HEK293T (cell line): ENCODE results near the gene THOP1.

Source experiments
- CTCF ChIA-PET: fragments of 350-600 bp; formaldehyde crosslinking; extraction: SDS; loops from one replicate; lab custom pipeline; 2021; ENCODE audit warnings: antibody characterized with exemption, inconsistent platforms; lab: Yijun Ruan, JAX
- POLR2A ChIA-PET: fragments of 350-600 bp; formaldehyde crosslinking; extraction: SDS; loops from one replicate; lab custom pipeline; 2020; ENCODE audit warnings: antibody characterized with exemption, inconsistent platforms; lab: Yijun Ruan, JAX
- DNase-seq: peaks from one replicate; pipeline ENCODE4 v3.0.0; 2012; ENCODE audit warnings: mixed read lengths; ENCODE audit errors: extremely low spot score
- ARNT ChIP-seq: fragments of 450-650 bp; IDR thresholded peaks from 2 replicates; pipeline ENCODE4 v1.6.1; 2017; ENCODE audit warnings: mild to moderate bottlenecking
- BHLHE40 ChIP-seq: fragments of 450-650 bp; IDR thresholded peaks from 2 replicates; pipeline ENCODE4 v1.6.1; 2016; ENCODE audit warnings: mild to moderate bottlenecking, moderate library complexity, borderline replicate concordance
- CTBP1 ChIP-seq: fragments of 450-650 bp; IDR thresholded peaks from 2 replicates; pipeline ENCODE4 v1.6.1; 2016; ENCODE audit warnings: borderline replicate concordance
- ELF4 ChIP-seq: fragments of 450-650 bp; IDR thresholded peaks from 2 replicates; pipeline ENCODE4 v1.6.1; 2017; ENCODE audit warnings: antibody characterized with exemption
- FOXA1 ChIP-seq: fragments of 450-650 bp; IDR thresholded peaks from 2 replicates; pipeline ENCODE4 v1.6.1; 2016; ENCODE audit warnings: mild to moderate bottlenecking
- FOXK2 ChIP-seq: fragments of 450-650 bp; IDR thresholded peaks from 2 replicates; pipeline ENCODE4 v1.6.1; 2016; ENCODE audit warnings: mild to moderate bottlenecking
- FOXM1 ChIP-seq: fragments of 450-650 bp; IDR thresholded peaks from 2 replicates; pipeline ENCODE4 v1.6.1; 2017; ENCODE audit warnings: mild to moderate bottlenecking, borderline replicate concordance
- HDGF ChIP-seq: fragments of 450-650 bp; IDR thresholded peaks from 2 replicates; pipeline ENCODE4 v1.6.1; 2017; ENCODE audit warnings: antibody characterized with exemption, borderline replicate concordance
- L3MBTL2 ChIP-seq: fragments of 450-650 bp; conservative IDR thresholded peaks from 2 replicates; pipeline ENCODE4 v1.6.1; 2016; ENCODE audit warnings: mild to moderate bottlenecking
- LEF1 ChIP-seq: fragments of 450-650 bp; IDR thresholded peaks from 2 replicates; pipeline ENCODE4 v1.6.1; 2017; ENCODE audit warnings: mild to moderate bottlenecking, borderline replicate concordance
- NFRKB ChIP-seq: fragments of 450-650 bp; IDR thresholded peaks from 2 replicates; pipeline ENCODE4 v1.6.1; 2016; ENCODE audit warnings: mild to moderate bottlenecking, moderate library complexity
- SP1 ChIP-seq: fragments of 450-650 bp; IDR thresholded peaks from 2 replicates; pipeline ENCODE4 v1.6.1; 2017
- SUZ12 ChIP-seq: fragments of 450-650 bp; IDR thresholded peaks from 2 replicates; pipeline ENCODE4 v1.6.1; 2016; ENCODE audit warnings: mild to moderate bottlenecking
- TARDBP ChIP-seq: fragments of 450-650 bp; IDR thresholded peaks from 2 replicates; pipeline ENCODE4 v1.6.1; 2016
- ZNF384 ChIP-seq: fragments of 450-650 bp; IDR thresholded peaks from 2 replicates; pipeline ENCODE4 v1.6.1; 2016
- TF ChIP-seq, protein P1 (sequence below): fragments of 450-650 bp; IDR thresholded peaks from 2 replicates; pipeline ENCODE4 v1.6.1; 2016

THOP1 gene

DNA sequence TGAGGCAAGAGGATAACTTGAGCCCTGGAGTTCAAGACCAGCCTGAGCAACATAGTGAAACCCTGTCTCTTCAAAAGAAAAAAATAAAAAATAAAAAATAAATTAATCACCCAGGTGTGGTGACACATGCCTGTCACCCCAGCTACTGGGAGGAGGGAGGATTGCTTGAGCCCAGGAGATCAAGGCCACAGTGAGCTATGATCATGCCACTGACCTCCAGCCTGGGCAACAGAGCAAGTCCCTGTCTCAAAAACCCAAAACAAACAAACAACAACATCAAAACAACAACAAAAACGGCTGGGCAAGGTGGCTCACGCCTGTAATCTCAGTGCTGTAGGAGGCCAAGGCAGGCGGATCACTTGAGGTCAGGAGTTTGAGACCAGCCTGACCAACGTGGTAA, 41.2 kb upstream of the THOP1 start:
- no peak for TF ChIP-seq TARDBP
- ChIA-PET CTCF (no interaction called here), POLR2A (no interaction called here)
- DNase-seq: no peak

DNA sequence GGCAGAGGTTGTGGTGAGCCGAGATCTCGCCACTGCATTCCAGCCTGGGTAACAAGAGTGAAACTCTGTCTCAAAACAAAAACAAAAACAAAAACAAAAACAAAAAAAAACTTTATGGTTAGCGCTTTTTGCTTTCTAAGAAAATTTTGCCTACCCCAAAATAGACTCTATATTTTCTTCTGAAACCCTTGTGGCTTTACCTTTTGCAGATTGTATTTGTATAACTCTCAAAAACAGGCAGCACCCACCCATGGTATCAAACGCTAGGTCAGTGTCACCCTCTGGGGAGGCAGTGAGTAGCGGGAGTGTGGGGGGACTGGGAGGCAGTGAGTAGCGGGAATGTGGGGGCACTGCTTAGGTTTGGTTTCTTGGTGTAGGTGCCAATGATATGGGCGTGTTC, 38.0 kb upstream of the THOP1 start:
- POLR2A ChIA-PET: no interaction called here
- no peak for TF ChIP-seq HDGF
- TF ChIP-seq SP1: no peak
- no peak for TF ChIP-seq ARNT
- TF ChIP-seq, protein P1, sequence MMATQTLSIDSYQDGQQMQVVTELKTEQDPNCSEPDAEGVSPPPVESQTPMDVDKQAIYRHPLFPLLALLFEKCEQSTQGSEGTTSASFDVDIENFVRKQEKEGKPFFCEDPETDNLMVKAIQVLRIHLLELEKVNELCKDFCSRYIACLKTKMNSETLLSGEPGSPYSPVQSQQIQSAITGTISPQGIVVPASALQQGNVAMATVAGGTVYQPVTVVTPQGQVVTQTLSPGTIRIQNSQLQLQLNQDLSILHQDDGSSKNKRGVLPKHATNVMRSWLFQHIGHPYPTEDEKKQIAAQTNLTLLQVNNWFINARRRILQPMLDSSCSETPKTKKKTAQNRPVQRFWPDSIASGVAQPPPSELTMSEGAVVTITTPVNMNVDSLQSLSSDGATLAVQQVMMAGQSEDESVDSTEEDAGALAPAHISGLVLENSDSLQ: no peak
- no peak for TF ChIP-seq L3MBTL2
- no peak for TF ChIP-seq CTBP1
- no peak for TF ChIP-seq FOXA1
- TF ChIP-seq SUZ12: no peak
- TF ChIP-seq FOXK2: no peak
- TF ChIP-seq FOXM1: no peak
- no peak for TF ChIP-seq ELF4
- no peak for TF ChIP-seq ZNF384
- no peak for DNase-seq
- CTCF ChIA-PET: interaction anchor here (0.7 to 1.0 kb wide), 2 partner anchors 99 kb away, joined by 4 to 5 read pairs; no protein-coding TSS in a partner anchor

DNA sequence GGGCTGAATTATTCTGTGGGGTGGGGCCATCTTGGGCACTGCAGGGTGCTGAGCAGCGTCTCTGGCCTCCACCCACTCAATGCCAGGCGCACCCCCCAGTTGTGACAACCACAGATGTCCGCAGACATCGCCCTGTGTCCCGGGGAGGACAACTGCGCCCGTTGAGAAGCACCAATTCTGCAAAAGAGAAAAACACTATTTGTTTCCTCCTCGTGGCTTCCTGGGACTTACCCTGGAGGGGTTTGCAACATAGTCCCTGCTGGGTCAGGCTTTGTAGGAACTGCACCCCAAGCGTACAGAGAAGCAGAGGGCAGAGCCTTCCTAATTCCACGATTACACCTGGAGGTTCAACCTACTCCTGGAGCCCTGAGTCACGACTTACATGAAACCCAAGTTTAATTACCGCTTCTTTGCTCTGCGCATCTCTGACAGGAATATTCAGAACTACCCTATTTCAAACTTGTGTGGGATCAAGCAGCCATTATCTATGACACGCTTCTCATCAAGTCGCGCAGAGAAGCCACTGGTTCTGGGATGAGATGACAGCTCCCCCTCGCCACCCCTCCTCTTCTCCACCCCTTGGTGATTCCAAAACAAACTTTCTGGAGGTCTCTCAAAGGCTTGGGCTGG, 34.4 kb upstream of the THOP1 start:
- no peak for DNase-seq
- CTCF ChIA-PET: interaction anchor here (2.4 kb wide), 1 partner anchor 103 kb away, joined by 26 read pairs; no protein-coding TSS in a partner anchor
- no peak for TF ChIP-seq TARDBP
- no peak for TF ChIP-seq ARNT
- no peak for TF ChIP-seq BHLHE40
- no peak for TF ChIP-seq L3MBTL2
- TF ChIP-seq ZNF384: no peak
- TF ChIP-seq HDGF: no peak
- TF ChIP-seq FOXM1: no peak
- TF ChIP-seq ELF4: no peak
- TF ChIP-seq FOXA1: no peak
- TF ChIP-seq, protein P1: no peak
- no peak for TF ChIP-seq LEF1
- TF ChIP-seq SUZ12: no peak
- TF ChIP-seq FOXK2: no peak
- no peak for TF ChIP-seq NFRKB
- TF ChIP-seq CTBP1: no peak
- no peak for TF ChIP-seq SP1
- POLR2A ChIA-PET: no interaction called here

DNA sequence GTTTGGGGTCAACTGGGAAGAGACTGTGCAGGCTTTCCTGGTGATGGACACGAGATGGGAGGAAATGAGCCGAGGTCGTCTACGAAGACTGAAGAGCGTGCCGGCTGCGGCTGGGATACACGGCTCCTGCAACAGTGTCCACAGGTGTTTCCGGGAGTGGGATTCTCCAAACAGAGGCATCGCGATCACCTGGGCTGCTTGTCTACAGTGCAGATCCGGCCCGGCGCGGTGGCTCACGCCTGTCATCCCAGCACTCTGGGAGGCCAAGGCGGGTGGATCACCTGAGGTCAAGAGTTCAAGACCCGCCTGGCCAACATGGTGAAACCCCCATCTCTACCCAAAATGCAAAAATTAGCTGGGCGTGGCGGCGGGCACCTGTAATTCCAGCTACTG, 33.9 kb upstream of the THOP1 start:
- CTCF ChIA-PET: no interaction called here
- TF ChIP-seq ZNF384: no peak
- TF ChIP-seq ARNT: no peak
- no peak for TF ChIP-seq HDGF
- TF ChIP-seq SUZ12: no peak
- TF ChIP-seq FOXM1: no peak
- TF ChIP-seq ELF4: no peak
- POLR2A ChIA-PET: no interaction called here
- DNase-seq: no peak

DNA sequence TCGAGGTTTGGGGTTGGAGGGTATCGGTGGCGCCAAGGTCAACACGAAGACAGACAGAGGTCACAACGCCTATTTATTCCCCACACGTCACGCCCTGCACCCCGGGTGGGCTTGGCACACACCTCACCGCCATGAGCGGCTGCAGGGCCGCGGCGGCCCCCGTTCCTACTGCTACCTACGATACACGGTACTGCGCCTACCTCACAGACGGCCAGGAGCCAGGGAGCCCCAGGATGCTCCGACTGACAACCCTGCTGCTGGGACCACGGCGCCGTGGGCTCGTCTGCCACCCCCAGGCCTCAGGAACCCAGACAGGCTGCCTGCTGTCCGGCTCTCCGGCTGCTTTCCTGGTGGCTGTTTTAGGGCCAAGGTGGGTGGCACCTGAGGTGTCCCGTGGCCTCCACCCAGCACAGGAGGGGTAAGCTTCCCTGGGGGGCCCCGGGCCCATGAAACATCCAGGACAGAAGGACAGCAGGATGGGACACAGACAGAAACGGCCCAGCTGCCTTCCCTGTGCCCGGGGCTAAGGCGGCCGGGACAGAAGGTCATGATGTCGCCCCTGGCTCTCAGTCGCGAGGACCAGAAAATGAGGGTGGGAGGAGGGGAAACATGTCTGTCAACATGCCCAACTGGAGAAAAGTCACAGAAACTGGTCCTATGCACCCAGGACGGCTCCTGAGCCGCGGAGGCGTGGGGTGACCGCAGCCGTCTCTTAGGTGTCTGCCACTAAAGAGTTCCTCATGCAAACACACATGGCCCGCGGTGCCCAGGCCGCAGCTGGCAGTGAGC, 30.4 kb upstream of the THOP1 start:
- ChIA-PET POLR2A (no interaction called here), CTCF (interaction anchor here (1.3 kb wide), 1 partner anchor 106 kb away, joined by 3 read pairs; no protein-coding TSS in a partner anchor)
- TF ChIP-seq FOXM1: no peak
- TF ChIP-seq L3MBTL2: no peak
- TF ChIP-seq CTBP1: no peak
- no peak for TF ChIP-seq HDGF
- TF ChIP-seq, protein P1: no peak
- no peak for TF ChIP-seq TARDBP
- no peak for TF ChIP-seq LEF1
- no peak for TF ChIP-seq ZNF384
- TF ChIP-seq BHLHE40: no peak
- no peak for TF ChIP-seq FOXA1
- TF ChIP-seq ARNT: no peak
- DNase-seq: no peak

DNA sequence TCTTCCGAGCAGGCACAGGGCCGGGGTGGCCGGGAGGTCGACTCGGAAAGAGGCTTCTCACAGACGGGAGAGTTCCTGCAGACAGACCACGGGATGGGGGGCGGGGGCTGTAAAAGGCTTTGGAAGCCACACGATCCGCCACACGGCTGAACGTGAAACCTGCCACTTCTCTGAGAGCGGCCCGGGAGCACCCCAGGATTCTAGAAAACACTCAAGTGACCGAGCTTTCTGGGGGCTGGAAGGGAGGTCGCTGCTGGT, 29.9 kb upstream of the THOP1 start:
- DNase-seq: no peak
- ChIA-PET CTCF (no interaction called here), POLR2A (no interaction called here)
- TF ChIP-seq FOXA1 (no peak), BHLHE40 (no peak), HDGF (no peak)

DNA sequence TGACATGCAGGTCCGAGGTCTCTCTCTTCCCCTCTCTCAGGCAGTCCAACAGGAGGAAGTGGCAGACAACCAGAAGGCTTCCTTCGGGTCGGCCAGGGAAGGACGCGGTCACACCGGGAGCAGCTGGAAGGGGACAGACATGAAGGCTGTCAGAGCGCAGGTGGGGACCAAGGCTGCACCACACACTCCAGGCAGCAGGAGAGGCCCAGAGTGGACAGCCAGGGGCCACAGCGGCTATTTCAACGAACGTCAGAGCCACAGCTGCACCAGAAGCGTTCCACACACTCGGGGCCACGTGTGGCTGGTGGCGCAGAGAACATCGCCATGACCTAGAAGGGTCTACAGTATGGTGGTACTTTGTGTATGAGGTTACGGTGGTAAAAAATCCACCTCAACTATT, 29.5 kb upstream of the THOP1 start:
- no peak for DNase-seq
- TF ChIP-seq NFRKB: no peak
- TF ChIP-seq L3MBTL2: no peak
- TF ChIP-seq ARNT: no peak
- no peak for TF ChIP-seq FOXA1
- TF ChIP-seq LEF1: no peak
- no peak for TF ChIP-seq ZNF384
- TF ChIP-seq, protein P1: no peak
- TF ChIP-seq FOXM1: no peak
- TF ChIP-seq BHLHE40: no peak
- TF ChIP-seq FOXK2: no peak
- TF ChIP-seq ELF4: no peak
- no peak for TF ChIP-seq SP1
- TF ChIP-seq SUZ12: no peak
- no peak for TF ChIP-seq HDGF
- TF ChIP-seq TARDBP: no peak
- no peak for TF ChIP-seq CTBP1
- POLR2A ChIA-PET: no interaction called here
- CTCF ChIA-PET: no interaction called here
